ENCODE measurements around the gene PRR33. TPM values are rescaled to one million over a fixed set of nuclear protein-coding genes. Genes with fewer than 3 reads are reported as not detected.

The PRR33 gene
- total RNA-seq, 1 experiment from 2014 or later, result not detected

- ChIA-PET POLR2A (no interaction called here), CTCF (interaction anchor here (1.5 to 2.2 kb wide), 2 partner anchors 10 to 15 kb away, joined by 3 to 8 read pairs; no protein-coding TSS in a partner anchor), RAD21 (ENCODE audit: low non-redundant PET in 1 of 2, low total read pairs in 2 of 2, uncharacterized antibody in 2 of 2, unreplicated experiment in 2 of 2) (no interaction called here)
- no TSS peak for BruUV-seq (replicated peaks)
- Histone ChIP-seq H2AFZ (ENCODE audit: low read depth, low read length, poor library complexity, severe bottlenecking) (no peak overlapping the region), H3K27ac (ENCODE audit: low read depth, low read length) (no peak overlapping the region), H4K20me1 (ENCODE audit: insufficient read depth) (no peaks in the 10 kb centered on the region), H3K36me3 (ENCODE audit: control insufficient read depth in 1 of 2, insufficient read depth in 2 of 2, low read length in 2 of 2) (no peaks in the 10 kb centered on the region), H3K9me2 (ENCODE audit: insufficient read depth) (no peaks in the 10 kb centered on the region), H3K9me3 (ENCODE audit: control insufficient read depth in 1 of 2, insufficient read depth in 1 of 2, low read depth in 1 of 2, low read length in 2 of 2) (no peaks in the 10 kb centered on the region), H3K79me2 (ENCODE audit: insufficient read depth, low read length) (no peaks in the 10 kb centered on the region), H3K4me2 (ENCODE audit: low read length) (no peak overlapping the region), H3K4me1 (ENCODE audit: control insufficient read depth in 1 of 2, insufficient read depth in 2 of 2, low read length in 2 of 2) (peaks cover 27 to 30% of the 10 kb centered on the region in 2 experiments), H3K9ac (ENCODE audit: low read length) (no peak overlapping the region), H3K27me3 (ENCODE audit: insufficient read depth, low read length) (no peaks in the 10 kb centered on the region), H3K4me3 (replicated peaks in 1 of 2; ENCODE audit: low read depth in 1 of 2, low read length in 2 of 2) (no peak overlapping the region)
- ATAC-seq (no peak), DNase-seq (ENCODE audit: low read depth, low spot score) (no peak)
- TF ChIP-seq ZFX (IDR thresholded peaks at IDR 0.05) (no peak), ZNF274 (IDR thresholded peaks at IDR 0.05; ENCODE audit: low read depth, low read length) (no peak), EGR1 (IDR thresholded peaks at IDR 0.05; ENCODE audit: low read depth) (no peak), ZBTB33 (IDR thresholded peaks at IDR 0.05; ENCODE audit: extremely low read depth, insufficient replicate concordance, low read length) (no peak), CEBPB (IDR thresholded peaks at IDR 0.05; ENCODE audit: low read depth) (no peak), POLR2AphosphoS5 (IDR thresholded peaks at IDR 0.05; ENCODE audit: low read depth, low read length) (no peak)
- intact Hi-C loops (cut with micrococcal nuclease), result no loop called here
Measured at GRCh38 chr11:1866776-1867175, 24.9 kb downstream of the PRR33 start.

- no peak overlapping the region for H3K27ac ChIP-seq (ENCODE audit: low read depth, low read length)
- no peak for DNase-seq (ENCODE audit: low read depth, low spot score)
- POLR2A ChIA-PET, result no interaction called here
- H3K4me1 ChIP-seq (ENCODE audit: control insufficient read depth in 1 of 2, insufficient read depth in 2 of 2, low read length in 2 of 2), result peaks cover 27 to 30% of the 10 kb centered on the region in 2 experiments
- intact Hi-C loops (cut with micrococcal nuclease), result no loop called here
- ATAC-seq, result no peak
- no peak overlapping the region for H2AFZ ChIP-seq (ENCODE audit: low read depth, low read length, poor library complexity, severe bottlenecking)
- no TSS peak for BruUV-seq (replicated peaks)
- no peak overlapping the region for H3K9ac ChIP-seq (ENCODE audit: low read length)
- no peaks in the 10 kb centered on the region for H3K27me3 ChIP-seq (ENCODE audit: insufficient read depth, low read length)
- H3K9me2 ChIP-seq (ENCODE audit: insufficient read depth), result no peaks in the 10 kb centered on the region
- no peaks in the 10 kb centered on the region for H3K79me2 ChIP-seq (ENCODE audit: insufficient read depth, low read length)
- H3K4me2 ChIP-seq (ENCODE audit: low read length), result no peak overlapping the region
- no peak overlapping the region for H3K4me3 ChIP-seq (replicated peaks in 1 of 2; ENCODE audit: low read depth in 1 of 2, low read length in 2 of 2)
- no peaks in the 10 kb centered on the region for H3K9me3 ChIP-seq (ENCODE audit: control insufficient read depth in 1 of 2, insufficient read depth in 1 of 2, low read depth in 1 of 2, low read length in 2 of 2)
- no peaks in the 10 kb centered on the region for H4K20me1 ChIP-seq (ENCODE audit: insufficient read depth)
- RAD21 ChIA-PET (ENCODE audit: low non-redundant PET in 1 of 2, low total read pairs in 2 of 2, uncharacterized antibody in 2 of 2, unreplicated experiment in 2 of 2), result no interaction called here
- H3K36me3 ChIP-seq (ENCODE audit: control insufficient read depth in 1 of 2, insufficient read depth in 2 of 2, low read length in 2 of 2), result no peaks in the 10 kb centered on the region
- CTCF ChIA-PET, result interaction anchor here (1.5 to 2.2 kb wide), 2 partner anchors 10 to 16 kb away, joined by 3 to 8 read pairs; no protein-coding TSS in a partner anchor
- TF ChIP-seq ZBTB33 (IDR thresholded peaks at IDR 0.05; ENCODE audit: extremely low read depth, insufficient replicate concordance, low read length) (no peak), CBX3 (IDR thresholded peaks at IDR 0.05; ENCODE audit: low read depth) (no peak), POLR2A (IDR thresholded peaks at IDR 0.05; ENCODE audit: borderline replicate concordance, extremely low read depth, insufficient read depth, insufficient read length) (no peak), EZH2 (IDR thresholded peaks at IDR 0.05) (no peak), SRF (IDR thresholded peaks at IDR 0.05; ENCODE audit: low read depth) (no peak), EGR1 (IDR thresholded peaks at IDR 0.05; ENCODE audit: low read depth) (no peak), CEBPB (IDR thresholded peaks at IDR 0.05; ENCODE audit: low read depth) (no peak), RAD21 (IDR thresholded peaks at IDR 0.05; ENCODE audit: low read depth) (no peak), EZH2phosphoT487 (IDR thresholded peaks at IDR 0.05; ENCODE audit: borderline replicate concordance) (no peak), ZFX (IDR thresholded peaks at IDR 0.05) (no peak), ELF1 (IDR thresholded peaks at IDR 0.05; ENCODE audit: borderline replicate concordance, low read depth) (no peak), SIN3A (IDR thresholded peaks at IDR 0.05; ENCODE audit: low read depth) (no peak), TCF7L2 (IDR thresholded peaks at IDR 0.05; ENCODE audit: borderline replicate concordance, extremely low read depth, insufficient read depth, insufficient read length) (no peak), JUND (IDR thresholded peaks at IDR 0.05) (no peak), FOSL1 (IDR thresholded peaks at IDR 0.05; ENCODE audit: low read depth) (no peak)
- TF ChIP-seq, protein P1, sequence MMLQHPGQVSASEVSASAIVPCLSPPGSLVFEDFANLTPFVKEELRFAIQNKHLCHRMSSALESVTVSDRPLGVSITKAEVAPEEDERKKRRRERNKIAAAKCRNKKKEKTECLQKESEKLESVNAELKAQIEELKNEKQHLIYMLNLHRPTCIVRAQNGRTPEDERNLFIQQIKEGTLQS (IDR thresholded peaks at IDR 0.05), result no peak
- TF ChIP-seq, protein P2, sequence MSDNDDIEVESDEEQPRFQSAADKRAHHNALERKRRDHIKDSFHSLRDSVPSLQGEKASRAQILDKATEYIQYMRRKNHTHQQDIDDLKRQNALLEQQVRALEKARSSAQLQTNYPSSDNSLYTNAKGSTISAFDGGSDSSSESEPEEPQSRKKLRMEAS (IDR thresholded peaks at IDR 0.05), result no peak
Measured at GRCh38 chr11:1866226-1866625, 25.5 kb downstream of the PRR33 start.
